CD4-positive, CD25-positive, alpha-beta regulatory T cell (primary cell): ENCODE data around the gene CABP1. TPM values are rescaled to one million over a fixed set of nuclear protein-coding genes. Genes with fewer than 3 reads are reported as not detected.
A peak's percentile ranks its signal among the peaks of the same experiment; 100 is the strongest.

Experiments
- ATAC-seq, 2 donors: fragments of 150-1000 bp; cut with Tn5 transposase; one replicate each; pipeline ENCODE4 v1.10.0; 2021; ENCODE audit warnings: low read depth in 2 of 2, moderate number of reproducible peaks in 2 of 2, moderate library complexity in 1 of 2
- DNase-seq, 3 donors: peaks; one replicate each; pipeline versions ENCODE4 v3.0.0 to v3.0.0-alpha.2; 2012 to 2022; ENCODE audit warnings: mixed read lengths in 1 of 3
- H3K27ac ChIP-seq: one replicate; pipeline ENCODE4 v1.7.0; 2013; ENCODE audit warnings: mild to moderate bottlenecking, low read length; ENCODE audit not compliant: insufficient read depth, poor library complexity, severe bottlenecking
- H3K27me3 ChIP-seq: one replicate; pipeline ENCODE4 v1.7.0; 2013; ENCODE audit warnings: low read length; ENCODE audit not compliant: control insufficient read depth, insufficient read depth
- H3K36me3 ChIP-seq: one replicate; pipeline ENCODE4 v1.7.0; 2013; ENCODE audit warnings: mild to moderate bottlenecking, low read length, moderate library complexity; ENCODE audit not compliant: control insufficient read depth, insufficient read depth
- H3K4me1 ChIP-seq: 2 replicates; pipeline ENCODE4 v1.7.0; 2013; ENCODE audit warnings: mild to moderate bottlenecking, low read length; ENCODE audit not compliant: insufficient read depth, control insufficient read depth, poor library complexity, severe bottlenecking
- H3K4me3 ChIP-seq: one replicate; pipeline ENCODE4 v1.7.0; 2013; ENCODE audit warnings: low read depth, mild to moderate bottlenecking, low read length, moderate library complexity
- H3K9me3 ChIP-seq, 2 experiments: 1 replicate in 1 of 2; 2 replicates in 1 of 2; pipeline ENCODE4 v1.7.0; 2013; ENCODE audit warnings: low read length in 2 of 2, mild to moderate bottlenecking in 1 of 2, moderate library complexity in 1 of 2; ENCODE audit not compliant: control insufficient read depth in 2 of 2
- H3K27ac Mint-ChIP-seq, 3 donors: one replicate each; pipeline ENCODE4 v1.8.0; 2020 to 2022; ENCODE audit warnings: mild to moderate bottlenecking in 3 of 3, mixed read lengths in 3 of 3, moderate library complexity in 2 of 3
- H3K27me3 Mint-ChIP-seq: one replicate; pipeline ENCODE4 v1.8.0; 2022; ENCODE audit warnings: mild to moderate bottlenecking, mixed read lengths
- H3K36me3 Mint-ChIP-seq: one replicate; pipeline ENCODE4 v1.8.0; 2020; ENCODE audit warnings: mixed read lengths
- H3K4me1 Mint-ChIP-seq, 4 donors: one replicate each; pipeline ENCODE4 v1.8.0; 2020 to 2022; ENCODE audit warnings: mixed read lengths in 4 of 4, mild to moderate bottlenecking in 1 of 4
- H3K4me3 Mint-ChIP-seq, 4 donors: one replicate each; pipeline ENCODE4 v1.8.0; 2020 to 2022; ENCODE audit warnings: mild to moderate bottlenecking in 4 of 4, mixed read lengths in 4 of 4, moderate library complexity in 3 of 4
- H3K9me3 Mint-ChIP-seq, 7 donors: one replicate each; pipeline ENCODE4 v1.8.0; 2020 to 2022; ENCODE audit warnings: mixed read lengths in 7 of 7, mild to moderate bottlenecking in 3 of 7, moderate library complexity in 2 of 7
- polyA plus RNA-seq, 4 donors: library from polyadenylated mRNA; unstranded; fragments of 300-500 nt; fragmentation: Illumina TruSeq; gene quantifications; one replicate each; pipeline ENCODE4 v1.2.3, GENCODE V29; 2021
- total RNA-seq: library from RNA; stranded (reverse); gene quantifications from one replicate; pipeline ENCODE4 v1.2.3, GENCODE V29; 2022

CABP1 gene
- total and polyA plus RNA-seq, 5 donors from 2014 or later = not detected

- Histone ChIP-seq H3K9me3 (no peaks in the 10 kb centered on the region), H3K36me3 (no peaks in the 10 kb centered on the region), H3K27me3 (no peaks in the 10 kb centered on the region), H3K4me3 (no peak overlapping the region), H3K27ac (no peak overlapping the region), H3K4me1 (peaks cover 7% of the 10 kb centered on the region)
- DNase-seq = no peak
- H3K9me3 Mint-ChIP-seq = peaks cover 0 to 3% (median 0%) of the 10 kb centered on the region in 7 donors
- ATAC-seq = no peak
- H3K4me3 Mint-ChIP-seq = no peak overlapping the region
- no peaks in the 10 kb centered on the region for H3K36me3 Mint-ChIP-seq
- peaks cover 28% of the 10 kb centered on the region for H3K27me3 Mint-ChIP-seq
- no peak overlapping the region for H3K27ac Mint-ChIP-seq
- peaks cover 0 to 6% (median 3%) of the 10 kb centered on the region in 4 donors for H3K4me1 Mint-ChIP-seq
These were observed 33.7 kb downstream of the CABP1 start for GRCh38 chr12:120674097-120674636.

GRCh38 chr12:120677765-120678473 is 37.5 kb downstream of the CABP1 start:
- peak; percentile 65 for ATAC-seq
- H3K27ac ChIP-seq = no peak overlapping the region

GRCh38 chr12:120678572-120678971 is 38.1 kb downstream of the CABP1 start:
- H3K27ac ChIP-seq = no peak overlapping the region
- no peak overlapping the region for H3K4me3 Mint-ChIP-seq

More at GRCh38 chr12:120677765-120678473, 37.5 kb downstream of the CABP1 start:
- H3K27ac Mint-ChIP-seq = peak overlapping the region in 2 of 3 donors; percentile 60 to 76
- H3K4me1 Mint-ChIP-seq = peaks cover 0 to 6% (median 3%) of the 10 kb centered on the region in 4 donors
- Histone ChIP-seq H3K9me3 (no peaks in the 10 kb centered on the region), H3K4me3 (no peak overlapping the region), H3K4me1 (peaks cover 7% of the 10 kb centered on the region), H3K36me3 (no peaks in the 10 kb centered on the region), H3K27me3 (no peaks in the 10 kb centered on the region)
- H3K27me3 Mint-ChIP-seq = peaks cover 22% of the 10 kb centered on the region
- no peaks in the 10 kb centered on the region for H3K36me3 Mint-ChIP-seq
- peak in 1 of 3 donors; percentile 68 for DNase-seq
- no peak overlapping the region for H3K4me3 Mint-ChIP-seq
- peaks cover 0 to 3% (median 0%) of the 10 kb centered on the region in 7 donors for H3K9me3 Mint-ChIP-seq

GRCh38 chr12:120680165-120680738 is 39.8 kb downstream of the CABP1 start:
- Histone ChIP-seq H3K36me3 (no peaks in the 10 kb centered on the region), H3K4me3 (no peak overlapping the region), H3K9me3 (no peaks in the 10 kb centered on the region), H3K4me1 (peaks cover 7% of the 10 kb centered on the region), H3K27ac (no peak overlapping the region), H3K27me3 (no peaks in the 10 kb centered on the region)
- ATAC-seq (no peak), DNase-seq (no peak)
- no peak overlapping the region for H3K4me3 Mint-ChIP-seq
- no peak overlapping the region for H3K27ac Mint-ChIP-seq
- peaks cover 15% of the 10 kb centered on the region for H3K27me3 Mint-ChIP-seq
- no peaks in the 10 kb centered on the region for H3K36me3 Mint-ChIP-seq
- H3K4me1 Mint-ChIP-seq = peaks cover 0 to 7% (median 3%) of the 10 kb centered on the region in 4 donors
- no peaks in the 10 kb centered on the region for H3K9me3 Mint-ChIP-seq

More at GRCh38 chr12:120678572-120678971, 38.1 kb downstream of the CABP1 start:
- Histone ChIP-seq H3K36me3 (no peaks in the 10 kb centered on the region), H3K9me3 (no peaks in the 10 kb centered on the region), H3K27me3 (no peaks in the 10 kb centered on the region), H3K4me3 (no peak overlapping the region), H3K4me1 (peaks cover 7% of the 10 kb centered on the region)
- peaks cover 0 to 6% (median 3%) of the 10 kb centered on the region in 4 donors for H3K4me1 Mint-ChIP-seq
- DNase-seq (peak in 1 of 3 donors; percentile 44), ATAC-seq (no peak)
- H3K27me3 Mint-ChIP-seq = peaks cover 22% of the 10 kb centered on the region
- peak overlapping the region in 1 of 3 donors; percentile 60 for H3K27ac Mint-ChIP-seq
- peaks cover 0 to 3% (median 0%) of the 10 kb centered on the region in 7 donors for H3K9me3 Mint-ChIP-seq
- no peaks in the 10 kb centered on the region for H3K36me3 Mint-ChIP-seq

GRCh38 chr12:120684523-120684932 is 44.1 kb downstream of the CABP1 start:
- peaks cover 4 to 26% (median 21%) of the 10 kb centered on the region in 4 donors for H3K4me1 Mint-ChIP-seq
- ATAC-seq = no peak

GRCh38 chr12:120685522-120685921 is 45.1 kb downstream of the CABP1 start:
- peak overlapping the region; percentile 8 for H3K27ac ChIP-seq

More at GRCh38 chr12:120684523-120684932, 44.1 kb downstream of the CABP1 start:
- Histone ChIP-seq H3K4me3 (no peak overlapping the region), H3K27ac (no peak overlapping the region), H3K4me1 (peaks cover 25% of the 10 kb centered on the region), H3K9me3 (no peaks in the 10 kb centered on the region), H3K27me3 (no peaks in the 10 kb centered on the region), H3K36me3 (no peaks in the 10 kb centered on the region)
- peak overlapping the region in 2 of 3 donors; percentile 20 to 35 for H3K27ac Mint-ChIP-seq
- peak in 1 of 3 donors; percentile 21 for DNase-seq
- H3K9me3 Mint-ChIP-seq = no peaks in the 10 kb centered on the region
- no peaks in the 10 kb centered on the region for H3K36me3 Mint-ChIP-seq
- peaks cover 7% of the 10 kb centered on the region for H3K27me3 Mint-ChIP-seq
- H3K4me3 Mint-ChIP-seq = peak overlapping the region in 1 of 4 donors; percentile 73

GRCh38 chr12:120686151-120686689 is 45.8 kb downstream of the CABP1 start:
- no peaks in the 10 kb centered on the region for H3K36me3 Mint-ChIP-seq
- H3K4me1 Mint-ChIP-seq = peaks cover 4 to 38% (median 29%) of the 10 kb centered on the region in 4 donors
- peak overlapping the region; percentile 89 for H3K27ac ChIP-seq
- H3K9me3 Mint-ChIP-seq = no peaks in the 10 kb centered on the region
- H3K9me3 ChIP-seq = no peaks in the 10 kb centered on the region
- H3K4me1 ChIP-seq = peaks cover 26% of the 10 kb centered on the region
- H3K36me3 ChIP-seq = no peaks in the 10 kb centered on the region
- peak; percentile 75 to 77 for ATAC-seq
- peak overlapping the region; percentile 80 for H3K4me3 ChIP-seq
- peak; percentile 96 to 99 (median 97) for DNase-seq
- H3K4me3 Mint-ChIP-seq = peak overlapping the region; percentile 94 to 99 (median 98)
- peak overlapping the region; percentile 77 to 96 (median 94) for H3K27ac Mint-ChIP-seq
- H3K27me3 Mint-ChIP-seq = peaks cover 7% of the 10 kb centered on the region
- no peaks in the 10 kb centered on the region for H3K27me3 ChIP-seq

More at GRCh38 chr12:120685522-120685921, 45.1 kb downstream of the CABP1 start:
- no peak for DNase-seq
- Histone ChIP-seq H3K36me3 (no peaks in the 10 kb centered on the region), H3K4me3 (peak overlapping the region; percentile 80), H3K27me3 (no peaks in the 10 kb centered on the region), H3K9me3 (no peaks in the 10 kb centered on the region), H3K4me1 (peaks cover 26% of the 10 kb centered on the region)
- Mint-ChIP-seq H3K27ac (peak overlapping the region in 1 of 3 donors; percentile 35), H3K36me3 (no peaks in the 10 kb centered on the region), H3K27me3 (peaks cover 7% of the 10 kb centered on the region), H3K4me3 (peak overlapping the region; percentile 31 to 99 (median 96)), H3K4me1 (peaks cover 4 to 33% (median 27%) of the 10 kb centered on the region in 4 donors), H3K9me3 (no peaks in the 10 kb centered on the region)
- ATAC-seq = no peak
